ENCODE data around the gene ERC2. TPM values are rescaled to one million over a fixed set of nuclear protein-coding genes. Genes with fewer than 3 reads are reported as not detected.

ERC2 gene
- total RNA-seq, 1 experiment from 2014 or later = 0.77 TPM

GRCh38 chr3:55965776-55966175 lies 502.5 kb downstream of the ERC2 start:
- no TSS peak for BruUV-seq (replicated peaks)
- H3K4me3 ChIP-seq (ENCODE audit: low read length) = no peak overlapping the region
- no peak overlapping the region for H2AFZ ChIP-seq (ENCODE audit: low read length)
- TF ChIP-seq EZH2 (IDR thresholded peaks at IDR 0.05; ENCODE audit: low read length, unreplicated experiment) (no peak), EZH2phosphoT487 (IDR thresholded peaks at IDR 0.05; ENCODE audit: borderline replicate concordance, low read length) (no peak), CTCF (conservative IDR thresholded peaks at IDR 0.05; ENCODE audit: low read depth, low read length) (no peak)
- POLR2A ChIA-PET (ENCODE audit: unreplicated experiment) = no interaction called here
- no peaks in the 10 kb centered on the region for H3K36me3 ChIP-seq (ENCODE audit: low read depth, low read length)
- no peaks in the 10 kb centered on the region for H3K9me3 ChIP-seq (ENCODE audit: low read length)
- no peak for ATAC-seq
- H3K4me1 ChIP-seq (ENCODE audit: insufficient read depth, low read length) = no peaks in the 10 kb centered on the region
- no peaks in the 10 kb centered on the region for H3K9me2 ChIP-seq (replicated peaks; ENCODE audit: low read length)
- H3K27ac ChIP-seq (ENCODE audit: low read length) = no peak overlapping the region
- H3K79me2 ChIP-seq (ENCODE audit: low read length) = no peaks in the 10 kb centered on the region
- no peaks in the 10 kb centered on the region for H3F3A ChIP-seq (ENCODE audit: low read length, unreplicated experiment)
- intact Hi-C loops (cut with micrococcal nuclease) = no loop called here
- no peak overlapping the region for H3K4me2 ChIP-seq (ENCODE audit: low read length)
- CTCF ChIA-PET = no interaction called here
- H4K20me1 ChIP-seq (ENCODE audit: low read length) = no peaks in the 10 kb centered on the region
- no peaks in the 10 kb centered on the region for H3K27me3 ChIP-seq (ENCODE audit: low read length)
- DNase-seq = no peak
- no peak overlapping the region for H3K9ac ChIP-seq (ENCODE audit: low read length)

GRCh38 chr3:55964491-55964985 lies 503.7 kb downstream of the ERC2 start:
- CTCF ChIA-PET = no interaction called here
- BruUV-seq (replicated peaks) = no TSS peak
- Histone ChIP-seq H3K79me2 (ENCODE audit: low read length) (no peaks in the 10 kb centered on the region), H3K27me3 (ENCODE audit: low read length) (peaks cover 8% of the 10 kb centered on the region; the same call in 1 of the 2 replicates), H3K4me2 (ENCODE audit: low read length) (no peak overlapping the region), H3K27ac (ENCODE audit: low read length) (no peak overlapping the region), H3K9ac (ENCODE audit: low read length) (no peak overlapping the region), H2AFZ (ENCODE audit: low read length) (no peak overlapping the region), H3F3A (ENCODE audit: low read length, unreplicated experiment) (no peaks in the 10 kb centered on the region), H4K20me1 (ENCODE audit: low read length) (no peaks in the 10 kb centered on the region), H3K4me3 (ENCODE audit: low read length) (no peak overlapping the region), H3K4me1 (ENCODE audit: insufficient read depth, low read length) (no peaks in the 10 kb centered on the region), H3K36me3 (ENCODE audit: low read depth, low read length) (no peaks in the 10 kb centered on the region), H3K9me2 (replicated peaks; ENCODE audit: low read length) (no peaks in the 10 kb centered on the region), H3K9me3 (ENCODE audit: low read length) (no peaks in the 10 kb centered on the region)
- DNase-seq = no peak
- ATAC-seq = no peak
- TF ChIP-seq EZH2 (IDR thresholded peaks at IDR 0.05; ENCODE audit: low read length, unreplicated experiment) (no peak), EZH2phosphoT487 (IDR thresholded peaks at IDR 0.05; ENCODE audit: borderline replicate concordance, low read length) (no peak)
- POLR2A ChIA-PET (ENCODE audit: unreplicated experiment) = no interaction called here
- intact Hi-C loops (cut with micrococcal nuclease) = no loop called here

GRCh38 chr3:55963601-55964000 lies 504.7 kb downstream of the ERC2 start:
- Histone ChIP-seq H3K4me3 (ENCODE audit: low read length) (no peak overlapping the region), H4K20me1 (ENCODE audit: low read length) (no peaks in the 10 kb centered on the region), H2AFZ (ENCODE audit: low read length) (no peak overlapping the region), H3K27ac (ENCODE audit: low read length) (no peak overlapping the region), H3K9ac (ENCODE audit: low read length) (no peak overlapping the region), H3K9me2 (replicated peaks; ENCODE audit: low read length) (no peaks in the 10 kb centered on the region), H3K4me1 (ENCODE audit: insufficient read depth, low read length) (no peaks in the 10 kb centered on the region), H3K27me3 (ENCODE audit: low read length) (peaks cover 8% of the 10 kb centered on the region; the same call in 1 of the 2 replicates), H3K36me3 (ENCODE audit: low read depth, low read length) (no peaks in the 10 kb centered on the region), H3K79me2 (ENCODE audit: low read length) (no peaks in the 10 kb centered on the region), H3K9me3 (ENCODE audit: low read length) (no peaks in the 10 kb centered on the region), H3K4me2 (ENCODE audit: low read length) (no peak overlapping the region), H3F3A (ENCODE audit: low read length, unreplicated experiment) (no peaks in the 10 kb centered on the region)
- intact Hi-C loops (cut with micrococcal nuclease) = no loop called here
- ATAC-seq = no peak
- BruUV-seq (replicated peaks) = no TSS peak
- no peak for TF ChIP-seq EZH2phosphoT487 (IDR thresholded peaks at IDR 0.05; ENCODE audit: borderline replicate concordance, low read length)
- TF ChIP-seq EZH2 (IDR thresholded peaks at IDR 0.05; ENCODE audit: low read length, unreplicated experiment) = no peak
- no peak for TF ChIP-seq CTCF (conservative IDR thresholded peaks at IDR 0.05; ENCODE audit: low read depth, low read length)
- POLR2A ChIA-PET (ENCODE audit: unreplicated experiment) = no interaction called here
- DNase-seq = no peak
- CTCF ChIA-PET = no interaction called here

Measured in PC-3 (cell line).